Liver (tissue), 3 donors: Measurements from ENCODE around the gene GPHN.

Experiments used
- GABPA ChIP-seq, 2 donors: IDR thresholded peaks in 1 of 2; conservative IDR thresholded peaks in 1 of 2; 2 replicates each; pipeline ENCODE4 v1.6.1; 2016; ENCODE audit warnings: antibody characterized with exemption in 2 of 2, mild to moderate bottlenecking in 1 of 2, moderate library complexity in 1 of 2
- JUND ChIP-seq, 2 donors: IDR thresholded peaks; 2 replicates each; pipeline ENCODE4 v1.6.1; 2016; ENCODE audit warnings: antibody characterized with exemption in 2 of 2
- RAD21 ChIP-seq, 2 donors: IDR thresholded peaks; 2 replicates each; pipeline ENCODE4 v1.6.1; 2016; ENCODE audit warnings: antibody characterized with exemption in 2 of 2, mild to moderate bottlenecking in 2 of 2
- SP1 ChIP-seq: IDR thresholded peaks from 2 replicates; pipeline ENCODE4 v1.6.1; 2018; ENCODE audit warnings: antibody characterized with exemption, mild to moderate bottlenecking
- TF ChIP-seq, protein P1 (sequence below): fragments of 150-350 bp; IDR thresholded peaks from 2 replicates; pipeline ENCODE4 v1.5.1; 2017; ENCODE audit warnings: improper control_type of control experiment, low read depth, low read length; ENCODE audit not compliant: missing input control
- TF ChIP-seq, protein P2 (sequence below): IDR thresholded peaks from 2 replicates; pipeline ENCODE4 v1.6.1; 2016; ENCODE audit warnings: antibody characterized with exemption
- TF ChIP-seq, protein P3 (sequence below): IDR thresholded peaks from 2 replicates; pipeline ENCODE4 v1.6.1; 2016; ENCODE audit warnings: antibody characterized with exemption
- donor health status: healthy.
- donor health status: healthy.

DNA sequence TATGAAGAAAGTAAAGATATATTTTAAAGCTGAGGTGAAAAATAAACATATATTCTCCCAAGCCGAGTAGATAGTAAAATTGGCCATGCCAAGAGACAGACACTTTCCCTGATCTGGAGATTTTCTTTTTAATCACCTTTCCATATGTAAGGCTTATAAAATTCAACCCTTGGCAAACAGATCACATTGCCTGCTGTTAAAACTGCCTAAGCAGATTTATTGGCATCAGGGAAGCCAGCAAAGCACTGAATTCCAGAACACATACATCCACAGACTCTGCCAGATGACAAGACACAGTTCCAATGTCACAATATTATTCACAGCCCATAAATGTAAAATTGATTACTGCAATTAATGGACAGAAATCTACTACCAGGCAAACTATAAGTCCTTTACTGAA is 603.1 kb downstream of the GPHN start:
- TF ChIP-seq JUND (IDR thresholded peaks at IDR 0.05) (no peak), RAD21 (IDR thresholded peaks at IDR 0.05) (no peak), GABPA (IDR thresholded peaks at IDR 0.05 in 1 of 2, conservative IDR thresholded peaks at IDR 0.05 in 1 of 2) (no peak), SP1 (no peak)
- TF ChIP-seq, protein P1, sequence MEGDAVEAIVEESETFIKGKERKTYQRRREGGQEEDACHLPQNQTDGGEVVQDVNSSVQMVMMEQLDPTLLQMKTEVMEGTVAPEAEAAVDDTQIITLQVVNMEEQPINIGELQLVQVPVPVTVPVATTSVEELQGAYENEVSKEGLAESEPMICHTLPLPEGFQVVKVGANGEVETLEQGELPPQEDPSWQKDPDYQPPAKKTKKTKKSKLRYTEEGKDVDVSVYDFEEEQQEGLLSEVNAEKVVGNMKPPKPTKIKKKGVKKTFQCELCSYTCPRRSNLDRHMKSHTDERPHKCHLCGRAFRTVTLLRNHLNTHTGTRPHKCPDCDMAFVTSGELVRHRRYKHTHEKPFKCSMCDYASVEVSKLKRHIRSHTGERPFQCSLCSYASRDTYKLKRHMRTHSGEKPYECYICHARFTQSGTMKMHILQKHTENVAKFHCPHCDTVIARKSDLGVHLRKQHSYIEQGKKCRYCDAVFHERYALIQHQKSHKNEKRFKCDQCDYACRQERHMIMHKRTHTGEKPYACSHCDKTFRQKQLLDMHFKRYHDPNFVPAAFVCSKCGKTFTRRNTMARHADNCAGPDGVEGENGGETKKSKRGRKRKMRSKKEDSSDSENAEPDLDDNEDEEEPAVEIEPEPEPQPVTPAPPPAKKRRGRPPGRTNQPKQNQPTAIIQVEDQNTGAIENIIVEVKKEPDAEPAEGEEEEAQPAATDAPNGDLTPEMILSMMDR = no peak
- TF ChIP-seq, protein P2, sequence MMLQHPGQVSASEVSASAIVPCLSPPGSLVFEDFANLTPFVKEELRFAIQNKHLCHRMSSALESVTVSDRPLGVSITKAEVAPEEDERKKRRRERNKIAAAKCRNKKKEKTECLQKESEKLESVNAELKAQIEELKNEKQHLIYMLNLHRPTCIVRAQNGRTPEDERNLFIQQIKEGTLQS = no peak
- TF ChIP-seq, protein P3, sequence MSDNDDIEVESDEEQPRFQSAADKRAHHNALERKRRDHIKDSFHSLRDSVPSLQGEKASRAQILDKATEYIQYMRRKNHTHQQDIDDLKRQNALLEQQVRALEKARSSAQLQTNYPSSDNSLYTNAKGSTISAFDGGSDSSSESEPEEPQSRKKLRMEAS = no peak
